HCT116 (cell line): ENCODE measurements around the gene TUBA8. TPM values are rescaled to one million over a fixed set of nuclear protein-coding genes. Genes with fewer than 3 reads are reported as not detected.

Experiments used
- ATAC-seq: fragments of 200-7000 bp; cut with Tn5 transposase; 2 replicates; pipeline ENCODE4 v1.9.1; 2020; ENCODE audit warnings: mild to moderate bottlenecking, moderate library complexity
- BruUV-seq: library from RNA; stranded (reverse); fragments of 400-500 nt; replicated peaks from 2 replicates; lab custom pipeline; 2021; lab: Mats Ljungman, UMichigan
- CTCF ChIA-PET: fragments of 300-600 bp; sonication (Branson Sonifier 250); formaldehyde crosslinking; loops from one replicate; lab custom pipeline; 2021; ENCODE audit warnings: antibody characterized with exemption; lab: Charles Lee
- POLR2A ChIA-PET: fragments of 300-600, 350-600 bp; sonication (Branson Sonifier 250); formaldehyde crosslinking; loops from one replicate; lab custom pipeline; 2021; ENCODE audit warnings: antibody characterized with exemption; lab: Charles Lee
- RAD21 ChIA-PET, 2 experiments: fragments of 300-600 bp; sonication (Branson Sonifier 250); formaldehyde crosslinking; loops; one replicate each; lab custom pipeline; 2023; ENCODE audit warnings: low total read pairs in 2 of 2; ENCODE audit not compliant: uncharacterized antibody in 2 of 2, unreplicated experiment in 2 of 2, low non-redundant PET in 1 of 2; lab: Charles Lee
- DNase-seq: peaks from one replicate; pipeline ENCODE4 v3.0.0-alpha.2; 2010; ENCODE audit warnings: low read depth, low spot score
- H2AFZ ChIP-seq: fragments of 200-600 bp; shearing (Covaris generic), sonication (generic); 2 replicates; pipeline ENCODE4 v1.6.1; 2017; ENCODE audit warnings: low read depth, mixed run types, mixed read lengths, antibody characterized with exemption, low read length; ENCODE audit not compliant: poor library complexity, severe bottlenecking
- H3K27ac ChIP-seq: 2 replicates; pipeline ENCODE4 v1.5.1; 2012; ENCODE audit warnings: low read depth, low read length
- H3K27me3 ChIP-seq: fragments of 200-600 bp; sonication (generic); 2 replicates; pipeline ENCODE4 v1.6.1; 2016; ENCODE audit warnings: mixed run types, low read length, mixed read lengths; ENCODE audit not compliant: insufficient read depth
- H3K36me3 ChIP-seq, 2 experiments: fragments of 200-500 bp in 1 of 2; fragments of 200-600 bp in 1 of 2; sonication (Bioruptor generic) in 1 of 2; sonication (generic) in 1 of 2; 2 replicates each; pipeline versions ENCODE4 v1.5.1 to v1.6.1; 2014 to 2016; ENCODE audit warnings: low read length in 2 of 2, inconsistent platforms in 1 of 2, mixed read lengths in 1 of 2, mixed run types in 1 of 2; ENCODE audit not compliant: insufficient read depth in 2 of 2, control insufficient read depth in 1 of 2
- H3K4me1 ChIP-seq, 2 experiments: fragments of 200-600 bp in 1 of 2; sonication (generic) in 1 of 2; 2 replicates each; pipeline versions ENCODE4 v1.5.1 to v1.6.1; 2012 to 2017; ENCODE audit warnings: low read length in 2 of 2, inconsistent platforms in 1 of 2, mild to moderate bottlenecking in 1 of 2, mixed read lengths in 1 of 2, mixed run types in 1 of 2, moderate library complexity in 1 of 2; ENCODE audit not compliant: insufficient read depth in 2 of 2, control insufficient read depth in 1 of 2
- H3K4me2 ChIP-seq: fragments of 200-600 bp; sonication (generic); 2 replicates; pipeline ENCODE4 v1.6.1; 2017; ENCODE audit warnings: mixed run types, low read length, mixed read lengths
- H3K4me3 ChIP-seq, 2 experiments: fragments of 200-600 bp in 1 of 2; sonication (generic) in 1 of 2; replicated peaks in 1 of 2; 2 replicates each; pipeline ENCODE4 v1.5.1; 2011 to 2016; ENCODE audit warnings: low read length in 2 of 2, control low read depth in 1 of 2, low read depth in 1 of 2, mild to moderate bottlenecking in 1 of 2, mixed read lengths in 1 of 2, mixed run types in 1 of 2
- H3K79me2 ChIP-seq: fragments of 200-600 bp; sonication (generic); 2 replicates; pipeline ENCODE4 v1.6.1; 2017; ENCODE audit warnings: mild to moderate bottlenecking, mixed run types, low read length, moderate library complexity, mixed read lengths; ENCODE audit not compliant: insufficient read depth
- H3K9ac ChIP-seq: fragments of 200-600 bp; sonication (generic); 2 replicates; pipeline ENCODE4 v1.6.1; 2016; ENCODE audit warnings: low read length, mixed read lengths
- H3K9me2 ChIP-seq: fragments of 200-600 bp; sonication (generic), shearing (Covaris generic); 2 replicates; pipeline ENCODE4 v1.6.1; 2017; ENCODE audit warnings: mixed run types, mild to moderate bottlenecking, moderate library complexity; ENCODE audit not compliant: insufficient read depth
- H3K9me3 ChIP-seq, 2 experiments: fragments of 200-500 bp in 1 of 2; fragments of 200-600 bp in 1 of 2; sonication (Bioruptor generic) in 1 of 2; sonication (generic) in 1 of 2; 2 replicates each; pipeline ENCODE4 v1.6.1; 2014 to 2017; ENCODE audit warnings: low read length in 2 of 2, mixed read lengths in 2 of 2, inconsistent platforms in 1 of 2, low read depth in 1 of 2, mild to moderate bottlenecking in 1 of 2, mixed run types in 1 of 2, moderate library complexity in 1 of 2; ENCODE audit not compliant: control insufficient read depth in 1 of 2, insufficient read depth in 1 of 2
- H4K20me1 ChIP-seq: fragments of 200-600 bp; sonication (generic), shearing (Covaris generic); 2 replicates; pipeline ENCODE4 v1.6.1; 2017; ENCODE audit warnings: mixed run types, mild to moderate bottlenecking, moderate library complexity; ENCODE audit not compliant: insufficient read depth
- EZH2 ChIP-seq: fragments of 200-600 bp; sonication (generic); IDR thresholded peaks from 2 replicates; pipeline ENCODE4 v1.6.1; 2017; ENCODE audit warnings: antibody characterized with exemption, mixed run types
- EZH2phosphoT487 ChIP-seq: fragments of 200-600 bp; IDR thresholded peaks from 2 replicates; pipeline ENCODE4 v1.6.1; 2018; ENCODE audit warnings: antibody characterized with exemption, borderline replicate concordance
- JUND ChIP-seq: IDR thresholded peaks from 2 replicates; pipeline ENCODE4 v1.6.1; 2012
- ZFX ChIP-seq: fragments of 450-650 bp; IDR thresholded peaks from 2 replicates; pipeline ENCODE4 v1.6.1; 2017
- intact Hi-C: fragments of 100-400 bp; cut with micrococcal nuclease; formaldehyde crosslinking; loops from 2 replicates; pipeline ENCODE4 v1.10.0; 2022
- total RNA-seq: library from RNA; stranded (reverse); gene quantifications from one replicate; pipeline ENCODE4 v1.2.1, GENCODE V29; 2021; ENCODE audit not compliant: unreplicated experiment
- TF ChIP-seq, protein P1 (sequence below), 3 experiments: fragments of 200-600 bp in 1 of 3; sonication (generic) in 1 of 3; IDR thresholded peaks in 2 of 3; conservative IDR thresholded peaks in 1 of 3; 2 replicates each; pipeline ENCODE4 v1.5.1; 2012 to 2017; ENCODE audit warnings: low read depth in 2 of 3, low read length in 2 of 3, antibody characterized with exemption in 1 of 3, borderline replicate concordance in 1 of 3, control low read depth in 1 of 3, mild to moderate bottlenecking in 1 of 3, mixed read lengths in 1 of 3, mixed run types in 1 of 3, moderate library complexity in 1 of 3; ENCODE audit not compliant: insufficient read depth in 1 of 3

The TUBA8 gene
- total RNA-seq, 1 experiment from 2014 or later, result 2.3 TPM

DNA sequence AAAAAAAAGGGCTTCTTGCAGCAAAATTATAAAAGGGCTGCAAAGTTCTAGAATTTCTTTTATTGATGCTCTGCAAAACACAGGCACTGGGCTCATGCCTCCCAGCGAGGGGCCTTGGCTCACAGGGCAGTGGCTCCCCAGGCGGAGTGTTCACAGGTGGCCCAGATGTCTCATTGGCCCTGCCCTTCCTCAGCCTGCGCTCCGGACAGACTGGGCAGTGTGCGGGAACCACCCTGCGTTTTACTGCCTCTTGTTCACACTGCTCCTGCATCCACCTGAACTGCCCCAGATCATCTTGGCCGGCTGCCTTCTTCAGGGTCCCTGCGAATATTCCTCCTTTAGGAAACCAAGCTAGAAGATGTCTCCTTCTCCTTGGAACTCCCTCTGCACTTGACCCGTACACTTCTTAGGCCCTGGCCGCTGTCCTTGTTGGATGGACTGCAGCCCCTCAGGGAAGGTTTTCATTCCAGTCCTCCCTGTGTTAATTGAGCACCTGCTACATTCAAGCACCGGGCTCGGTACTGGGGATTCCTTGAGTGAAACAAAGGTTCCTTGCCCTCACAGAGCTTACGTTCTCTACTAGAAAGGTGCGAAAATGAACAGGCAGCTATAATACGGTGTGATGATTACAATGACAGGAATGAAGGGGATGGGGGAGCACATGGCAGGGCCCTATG is 4.5 kb downstream of the TUBA8 start:
- Histone ChIP-seq H3K9ac (no peak overlapping the region), H4K20me1 (no peaks in the 10 kb centered on the region), H3K27ac (no peak overlapping the region), H3K4me3 (no peak overlapping the region), H3K9me3 (no peaks in the 10 kb centered on the region), H3K36me3 (no peaks in the 10 kb centered on the region), H3K9me2 (no peaks in the 10 kb centered on the region), H3K27me3 (no peaks in the 10 kb centered on the region), H3K79me2 (no peaks in the 10 kb centered on the region)
- no TSS peak for BruUV-seq
- intact Hi-C loops, result no loop called here
- CTCF ChIA-PET, result no interaction called here
- DNase-seq (no peak), ATAC-seq (no peak)
- POLR2A ChIA-PET, result no interaction called here
- RAD21 ChIA-PET, result no interaction called here
- no peak for TF ChIP-seq EZH2phosphoT487
- TF ChIP-seq, all 23 proteins: peak for 0
- no peak overlapping the region for H3K4me2 ChIP-seq
- H3K4me1 ChIP-seq, result no peaks in the 10 kb centered on the region
- no peak overlapping the region for H2AFZ ChIP-seq

DNA sequence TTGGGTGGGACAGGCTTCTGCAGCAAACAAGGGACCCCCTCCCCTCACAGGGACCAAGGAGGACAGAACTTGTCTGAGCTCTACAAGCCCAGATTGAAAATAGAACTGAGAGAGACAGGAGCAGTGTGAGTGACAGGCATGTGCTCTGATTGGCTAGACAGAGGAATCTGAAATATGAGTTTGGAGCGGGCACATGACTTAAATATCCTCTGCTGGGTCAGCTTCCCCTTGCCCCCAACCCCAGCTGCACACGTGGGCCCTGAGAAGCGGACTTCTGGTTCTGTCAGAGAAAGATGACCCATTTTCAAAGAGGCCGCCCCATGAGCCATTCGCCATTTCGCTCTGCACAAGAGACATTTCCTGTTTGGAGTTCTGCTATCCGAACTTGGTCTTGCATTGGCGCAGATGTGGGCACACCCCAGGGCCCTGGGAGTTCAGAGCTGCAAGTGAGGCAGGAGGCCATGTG is 5.3 kb downstream of the TUBA8 start:
- TF ChIP-seq JUND, result no peak
- no peak for TF ChIP-seq ZFX
- TF ChIP-seq, protein P1, sequence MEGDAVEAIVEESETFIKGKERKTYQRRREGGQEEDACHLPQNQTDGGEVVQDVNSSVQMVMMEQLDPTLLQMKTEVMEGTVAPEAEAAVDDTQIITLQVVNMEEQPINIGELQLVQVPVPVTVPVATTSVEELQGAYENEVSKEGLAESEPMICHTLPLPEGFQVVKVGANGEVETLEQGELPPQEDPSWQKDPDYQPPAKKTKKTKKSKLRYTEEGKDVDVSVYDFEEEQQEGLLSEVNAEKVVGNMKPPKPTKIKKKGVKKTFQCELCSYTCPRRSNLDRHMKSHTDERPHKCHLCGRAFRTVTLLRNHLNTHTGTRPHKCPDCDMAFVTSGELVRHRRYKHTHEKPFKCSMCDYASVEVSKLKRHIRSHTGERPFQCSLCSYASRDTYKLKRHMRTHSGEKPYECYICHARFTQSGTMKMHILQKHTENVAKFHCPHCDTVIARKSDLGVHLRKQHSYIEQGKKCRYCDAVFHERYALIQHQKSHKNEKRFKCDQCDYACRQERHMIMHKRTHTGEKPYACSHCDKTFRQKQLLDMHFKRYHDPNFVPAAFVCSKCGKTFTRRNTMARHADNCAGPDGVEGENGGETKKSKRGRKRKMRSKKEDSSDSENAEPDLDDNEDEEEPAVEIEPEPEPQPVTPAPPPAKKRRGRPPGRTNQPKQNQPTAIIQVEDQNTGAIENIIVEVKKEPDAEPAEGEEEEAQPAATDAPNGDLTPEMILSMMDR (IDR thresholded peaks at IDR 0.05 in 2 of 3, conservative IDR thresholded peaks at IDR 0.05 in 1 of 3; ENCODE audit: borderline replicate concordance in 1 of 3, insufficient read depth in 1 of 3, low read depth in 2 of 3, low read length in 2 of 3), result no peak
- no peak for TF ChIP-seq EZH2
- H3K4me1 ChIP-seq, result no peaks in the 10 kb centered on the region

More for the DNA sequence above, 5.3 kb downstream of the TUBA8 start:
- intact Hi-C loops, result no loop called here
- no peaks in the 10 kb centered on the region for H3K36me3 ChIP-seq
- no peak overlapping the region for H3K4me2 ChIP-seq
- H3K9ac ChIP-seq, result no peak overlapping the region
- no peaks in the 10 kb centered on the region for H3K27me3 ChIP-seq
- DNase-seq (no peak), ATAC-seq (no peak)
- ChIA-PET POLR2A (no interaction called here), RAD21 (no interaction called here), CTCF (no interaction called here)
- H3K9me3 ChIP-seq, result no peaks in the 10 kb centered on the region
- no peak overlapping the region for H2AFZ ChIP-seq
- no peaks in the 10 kb centered on the region for H4K20me1 ChIP-seq
- H3K4me3 ChIP-seq, result no peak overlapping the region
- no peak overlapping the region for H3K27ac ChIP-seq
- H3K79me2 ChIP-seq, result no peaks in the 10 kb centered on the region
- BruUV-seq, result no TSS peak
- no peaks in the 10 kb centered on the region for H3K9me2 ChIP-seq
